Aorta (tissue), 5 donors: ENCODE measurements around the gene NCKIPSD. TPM values are rescaled to one million over a fixed set of nuclear protein-coding genes. Genes with fewer than 3 reads are reported as not detected.

Experiments used
- ATAC-seq: fragments of 200-7000 bp; cut with Tn5 transposase; one replicate; pipeline ENCODE4 v1.9.1; 2022; ENCODE audit warnings: moderate library complexity; ENCODE audit not compliant: low FRiP score
- DNase-seq, 2 donors: peaks; one replicate each; pipeline ENCODE4 v3.0.0-alpha.2; 2020
- H3K27ac ChIP-seq, 2 donors: one replicate each; pipeline ENCODE4 v1.5.1; 2013; ENCODE audit warnings: low read length in 2 of 2, mild to moderate bottlenecking in 2 of 2, moderate library complexity in 2 of 2, control low read depth in 1 of 2, inconsistent platforms in 1 of 2, low read depth in 1 of 2
- H3K27me3 ChIP-seq, 2 donors: one replicate each; pipeline ENCODE4 v1.6.1; 2013; ENCODE audit warnings: control low read depth in 1 of 2, low read length in 1 of 2, mild to moderate bottlenecking in 1 of 2, moderate library complexity in 1 of 2; ENCODE audit not compliant: insufficient read depth in 2 of 2, control insufficient read depth in 1 of 2
- H3K36me3 ChIP-seq, 2 donors: one replicate each; pipeline ENCODE4 v1.6.1; 2013; ENCODE audit warnings: control low read depth in 1 of 2, low read length in 1 of 2, mild to moderate bottlenecking in 1 of 2; ENCODE audit not compliant: insufficient read depth in 2 of 2, control insufficient read depth in 1 of 2
- H3K4me1 ChIP-seq, 2 donors: one replicate each; pipeline ENCODE4 v1.6.1; 2013; ENCODE audit warnings: low read length in 2 of 2, control low read depth in 1 of 2, mild to moderate bottlenecking in 1 of 2, moderate library complexity in 1 of 2; ENCODE audit not compliant: insufficient read depth in 2 of 2, control insufficient read depth in 1 of 2
- H3K4me3 ChIP-seq, 2 donors: one replicate each; pipeline ENCODE4 v1.5.1; 2013; ENCODE audit warnings: low read length in 2 of 2, control low read depth in 1 of 2, mild to moderate bottlenecking in 1 of 2
- H3K9me3 ChIP-seq: one replicate; pipeline ENCODE4 v1.6.1; 2013; ENCODE audit warnings: mild to moderate bottlenecking, low read length; ENCODE audit not compliant: control insufficient read depth
- WGBS, 2 donors: extraction: QIAGEN DNeasy Blood & Tissue Kit; methylation state at CpG; one replicate each; pipeline ENCODE4 v1.1.7; 2013; 5-methylcytosine and 5-hydroxymethylcytosine counted together
- intact Hi-C, 2 donors: fragments of 100-400 bp; cut with DNase I; formaldehyde crosslinking; loops; one replicate each; pipeline versions ENCODE4 v1.14.2 to v1.15.0; 2022
- polyA plus RNA-seq, 2 donors: library from polyadenylated mRNA; stranded (reverse); fragments of 200-250 nt; gene quantifications; one replicate each; pipeline ENCODE4 v1.2.3, GENCODE V29; 2013
- total RNA-seq, 2 donors: library from RNA; stranded (reverse); fragmentation: NEBNext Ultra II Directional; extraction: Animal tissue kit (Norgen Biotek cat#: 25700); gene quantifications; one replicate each; pipeline ENCODE4 v1.2.1, GENCODE V29; 2021
- donor health status: healthy with polysubstance abuse.
- donor health status: Bipolar disorder and iron deficiency.
- donor health status: DM: no; HTN: no; CAD: no.
- donor health status: DM: no; HTN: no; CAD: no.
- donor health status: DM: yes; HTN: yes; CAD: no.

NCKIPSD gene
- total and polyA plus RNA-seq, 4 donors, result 11.8 to 31.9 (median 27.5) TPM

- peak overlapping the region in 1 of 2 donors; percentile 49 for H3K4me3 ChIP-seq
- H3K27me3 ChIP-seq, result no peaks in the 10 kb centered on the region
- no peaks in the 10 kb centered on the region for H3K9me3 ChIP-seq
- WGBS, 2 donors, result 79 to 87% methylated on average over 8 of the region's 8 CpGs
- ATAC-seq (no peak), DNase-seq (no peak)
- intact Hi-C loops, result no loop called here
- H3K36me3 ChIP-seq, result peaks cover 7 to 10% of the 10 kb centered on the region in 2 donors
- H3K4me1 ChIP-seq, result no peaks in the 10 kb centered on the region
- H3K27ac ChIP-seq, result peak overlapping the region; percentile 91 to 92
Measured at GRCh38 chr3:48693826-48694225, 8.1 kb upstream of the NCKIPSD start.

DNA sequence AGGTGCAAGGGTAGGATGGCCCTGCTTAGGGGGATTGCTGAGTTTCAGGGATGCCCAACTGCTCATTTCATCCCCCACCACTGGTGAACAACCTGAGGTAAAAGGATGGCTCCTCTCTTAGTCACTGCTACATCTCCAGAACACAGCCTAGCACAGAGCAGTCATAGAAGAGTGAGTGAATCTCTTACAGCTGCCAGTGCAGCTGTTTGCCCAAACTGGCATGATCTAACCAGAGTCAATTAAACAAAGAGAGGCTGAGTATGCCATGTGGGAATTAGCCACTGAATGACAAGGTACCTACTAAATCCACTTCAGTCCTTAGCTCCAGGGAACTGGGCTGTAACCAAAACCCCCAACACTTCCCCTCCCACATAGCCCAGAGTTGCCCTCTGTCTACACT, 6.8 kb upstream of the NCKIPSD start:
- Histone ChIP-seq H3K27ac (no peak overlapping the region), H3K27me3 (no peaks in the 10 kb centered on the region), H3K4me1 (no peaks in the 10 kb centered on the region), H3K9me3 (no peaks in the 10 kb centered on the region), H3K4me3 (no peak overlapping the region), H3K36me3 (peaks cover 7 to 12% of the 10 kb centered on the region in 2 donors)
- no peak for DNase-seq
- ATAC-seq, result no peak
- intact Hi-C loops, result no loop called here

- Histone ChIP-seq H3K27ac (no peak overlapping the region), H3K27me3 (no peaks in the 10 kb centered on the region), H3K9me3 (no peaks in the 10 kb centered on the region), H3K4me1 (no peaks in the 10 kb centered on the region), H3K4me3 (no peak overlapping the region), H3K36me3 (peaks cover 7 to 12% of the 10 kb centered on the region in 2 donors)
- no peak for DNase-seq
- 90 to 91% methylated on average over 2 of the region's 2 CpGs for WGBS, 2 donors
- intact Hi-C loops, result no loop called here
- no peak for ATAC-seq
Measured at GRCh38 chr3:48690846-48691458, 5.2 kb upstream of the NCKIPSD start.

GRCh38 chr3:48689384-48689783, 3.7 kb upstream of the NCKIPSD start:
- Histone ChIP-seq H3K27me3 (no peaks in the 10 kb centered on the region), H3K4me3 (no peak overlapping the region), H3K27ac (no peak overlapping the region), H3K9me3 (no peaks in the 10 kb centered on the region), H3K36me3 (peaks cover 7 to 12% of the 10 kb centered on the region in 2 donors), H3K4me1 (no peaks in the 10 kb centered on the region)
- 69 to 82% methylated on average over 5 of the region's 5 CpGs for WGBS, 2 donors
- no peak for ATAC-seq
- intact Hi-C loops, result loop anchor here (5.0 kb wide), 2 partner anchors 158 to 222 kb away; partner anchors contain the start of gene PRKAR2A (in 1 of the 2)
- no peak for DNase-seq

DNA sequence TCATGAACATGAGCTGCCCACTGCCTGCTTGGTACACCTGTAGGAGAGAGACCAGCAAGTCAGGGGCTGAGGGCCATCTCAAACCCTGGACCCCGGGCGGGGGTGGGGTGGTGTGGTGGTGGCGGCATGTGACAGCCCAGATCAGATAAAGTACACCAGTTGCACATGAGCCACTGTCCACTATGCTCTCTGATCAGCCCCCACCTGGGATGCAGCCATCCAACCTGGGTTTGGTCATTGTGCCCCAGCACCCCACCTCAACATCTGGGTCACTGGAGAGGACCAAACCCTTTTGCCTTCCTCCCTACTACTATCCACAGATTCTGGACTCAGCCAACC, 3.0 kb upstream of the NCKIPSD start:
- ATAC-seq (no peak), DNase-seq (peak; percentile 50 to 68)
- H3K4me1 ChIP-seq, result no peaks in the 10 kb centered on the region
- no peaks in the 10 kb centered on the region for H3K9me3 ChIP-seq
- H3K27me3 ChIP-seq, result no peaks in the 10 kb centered on the region
- 87 to 89% methylated on average over 3 of the region's 3 CpGs for WGBS, 2 donors
- intact Hi-C loops, result loop anchor here (5.0 kb wide), 2 partner anchors 159 to 221 kb away; partner anchors contain the start of gene PRKAR2A (in 1 of the 2)
- H3K4me3 ChIP-seq, result no peak overlapping the region
- H3K27ac ChIP-seq, result no peak overlapping the region
- peaks cover 7 to 11% of the 10 kb centered on the region in 2 donors for H3K36me3 ChIP-seq

DNA sequence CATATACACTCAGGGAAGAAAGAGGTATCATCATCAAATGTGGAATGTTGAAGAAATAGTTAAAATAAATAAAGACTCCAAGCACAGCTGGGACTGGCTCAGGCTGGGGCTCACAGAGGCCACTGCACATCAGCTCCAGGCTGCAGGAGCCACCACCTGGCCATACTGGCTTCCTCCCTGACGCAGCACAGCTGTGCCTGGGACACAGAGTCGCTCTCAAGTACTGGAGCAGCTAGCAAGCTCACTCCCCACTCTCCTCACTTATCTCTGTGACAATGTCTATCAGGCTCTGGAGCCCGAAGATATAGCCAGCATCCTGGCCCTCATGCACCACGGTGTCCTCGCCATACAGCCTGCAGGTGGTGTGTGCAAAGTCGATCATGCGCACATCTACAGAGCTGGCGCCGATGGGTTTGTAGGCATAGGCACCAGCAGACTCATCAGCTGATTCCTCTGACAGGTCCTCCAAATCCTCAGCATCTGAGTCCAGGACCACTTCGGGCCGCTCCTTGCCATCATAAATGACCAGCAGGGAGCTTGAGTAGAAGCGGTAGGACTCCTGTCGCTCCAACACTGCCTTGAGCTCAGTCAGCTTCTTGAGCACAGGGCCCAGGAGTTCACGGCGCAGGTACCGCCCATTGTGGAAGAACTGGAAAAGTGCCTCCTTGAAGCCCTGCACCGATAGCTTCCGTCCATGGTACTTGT, 2.5 kb upstream of the NCKIPSD start:
- DNase-seq, result no peak
- H3K27ac ChIP-seq, result no peak overlapping the region

DNA sequence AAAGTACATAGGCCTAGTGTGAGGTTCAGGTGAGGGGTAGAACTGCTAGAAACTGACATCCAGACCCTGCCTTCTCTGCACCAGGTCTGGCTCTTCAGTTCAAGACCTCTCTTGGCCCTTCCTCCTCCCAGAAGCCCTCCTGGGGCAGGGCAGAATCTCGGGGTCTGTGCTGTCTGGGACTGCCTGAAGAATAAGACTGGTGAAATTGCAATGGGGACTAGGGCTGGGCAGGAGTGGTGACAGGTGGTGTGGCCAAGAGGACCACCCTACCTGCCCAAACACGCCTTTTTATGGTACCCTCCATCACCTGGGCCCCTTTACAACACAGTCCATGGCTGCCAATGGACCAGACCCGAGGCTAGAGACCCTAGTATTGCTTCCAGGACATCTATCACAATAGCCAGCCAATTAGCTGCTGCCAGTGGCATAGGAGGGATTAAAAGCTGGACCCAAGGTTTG, 1.5 kb upstream of the NCKIPSD start:
- WGBS, 2 donors, result 45 to 56% methylated on average over 3 of the region's 3 CpGs
- Histone ChIP-seq H3K4me1 (no peaks in the 10 kb centered on the region), H3K9me3 (no peaks in the 10 kb centered on the region), H3K4me3 (no peak overlapping the region), H3K36me3 (peaks cover 1 to 6% of the 10 kb centered on the region in 2 donors), H3K27ac (peak overlapping the region in 1 of 2 donors; percentile 28), H3K27me3 (no peaks in the 10 kb centered on the region)
- no peak for DNase-seq
- no peak for ATAC-seq
- intact Hi-C loops, result loop anchor here (5.0 kb wide), 2 partner anchors 160 to 220 kb away; partner anchors contain the start of gene PRKAR2A (in 1 of the 2)

More for the DNA sequence above, 2.5 kb upstream of the NCKIPSD start:
- Histone ChIP-seq H3K36me3 (peaks cover 7 to 10% of the 10 kb centered on the region in 2 donors), H3K9me3 (no peaks in the 10 kb centered on the region), H3K27me3 (no peaks in the 10 kb centered on the region), H3K4me1 (no peaks in the 10 kb centered on the region), H3K4me3 (no peak overlapping the region)
- no peak for ATAC-seq
- 87 to 89% methylated on average over 18 of the region's 18 CpGs for WGBS, 2 donors
- intact Hi-C loops, result loop anchor here (5.0 kb wide), 2 partner anchors 159 to 221 kb away; partner anchors contain the start of gene PRKAR2A (in 1 of the 2)

GRCh38 chr3:48686538-48687219, 964 bp upstream of the NCKIPSD start:
- DNase-seq (no peak), ATAC-seq (no peak)
- H3K4me3 ChIP-seq, result no peak overlapping the region
- intact Hi-C loops, result loop anchor here (5.0 kb wide), 2 partner anchors 161 to 219 kb away; partner anchors contain the start of gene PRKAR2A (in 1 of the 2)
- peaks cover 0 to 6% of the 10 kb centered on the region in 2 donors for H3K36me3 ChIP-seq
- no peaks in the 10 kb centered on the region for H3K4me1 ChIP-seq
- WGBS, 2 donors, result 24 to 26% methylated on average over 10 of the region's 10 CpGs
- H3K27me3 ChIP-seq, result no peaks in the 10 kb centered on the region
- H3K27ac ChIP-seq, result peak overlapping the region in 1 of 2 donors; percentile 50
- H3K9me3 ChIP-seq, result no peaks in the 10 kb centered on the region
